BJ (cell line): ENCODE results near the gene ASAP2. TPM values are rescaled to one million over a fixed set of nuclear protein-coding genes. Genes with fewer than 3 reads are reported as not detected.

ENCODE experiments used
- CTCF ChIA-PET: fragments of 350-600 bp; formaldehyde crosslinking; extraction: SDS; loops from one replicate; lab custom pipeline; 2021; ENCODE audit warnings: antibody characterized with exemption, inconsistent platforms; lab: Yijun Ruan, JAX
- POLR2A ChIA-PET: fragments of 300-600 bp; sonication (Branson Sonifier 250); formaldehyde crosslinking; extraction: SDS; loops from one replicate; lab custom pipeline; 2021; ENCODE audit warnings: antibody characterized with exemption; lab: Charles Lee
- DNase-seq: peaks from one replicate; pipeline ENCODE4 v3.0.0-alpha.2; 2011; ENCODE audit warnings: low read depth
- H3K27me3 ChIP-seq: 2 replicates; pipeline ENCODE4 v1.6.0; 2011; ENCODE audit warnings: low read length; ENCODE audit not compliant: control insufficient read depth, insufficient read depth
- H3K36me3 ChIP-seq: 2 replicates; pipeline ENCODE4 v1.5.1; 2011; ENCODE audit warnings: low read length; ENCODE audit not compliant: control insufficient read depth, insufficient read depth
- H3K4me3 ChIP-seq: 2 replicates; pipeline ENCODE4 v1.5.1; 2011; ENCODE audit warnings: low read depth, mild to moderate bottlenecking, control low read depth, low read length
- CTCF ChIP-seq: IDR thresholded peaks from 2 replicates; pipeline ENCODE4 v1.5.1; 2011; ENCODE audit warnings: low read depth, mild to moderate bottlenecking, control low read depth, inconsistent platforms, low read length, moderate library complexity; ENCODE audit not compliant: insufficient read depth
- polyA plus RNA-seq: library from polyadenylated mRNA; depleted of rRNA; stranded (reverse); fragments of >200 nt; gene quantifications from 2 replicates; pipeline ENCODE4 v1.2.3, GENCODE V29; 2011

Gene ASAP2
- polyA plus RNA-seq, 1 experiment: 14.1 TPM

GRCh38 chr2:9282128-9283112 lies 75.8 kb downstream of the ASAP2 start:
- H3K36me3 ChIP-seq: 0 out of 2 replicates have a peak, but pooled peaks cover 1% of the 10 kb centered on the region
- H3K4me3 ChIP-seq: no peak overlapping the region
- no peaks in the 10 kb centered on the region for H3K27me3 ChIP-seq
- POLR2A ChIA-PET: no interaction called here
- CTCF ChIA-PET: interaction anchor here (2.9 kb wide), 1 partner anchor 9 kb away, joined by 8 read pairs; no protein-coding TSS in a partner anchor
- DNase-seq: no peak
- no peak for TF ChIP-seq CTCF

- 0 out of 2 replicates have a peak, but pooled peaks cover 1% of the 10 kb centered on the region for H3K36me3 ChIP-seq
These were observed 78.1 kb downstream of the ASAP2 start for GRCh38 chr2:9284521-9285297.

GRCh38 chr2:9285385-9285920 lies 78.8 kb downstream of the ASAP2 start:
- Histone ChIP-seq H3K4me3 (no peak overlapping the region), H3K27me3 (no peaks in the 10 kb centered on the region), H3K36me3 (0 out of 2 replicates have a peak, but pooled peaks cover 1% of the 10 kb centered on the region)
- no peak for DNase-seq
- ChIA-PET POLR2A (no interaction called here), CTCF (interaction anchor here (0.6 to 1.3 kb wide), 4 partner anchors 38 to 596 kb away, joined by 3 to 5 read pairs (median 4); partner anchors contain the start of gene ASAP2)
- TF ChIP-seq CTCF: no peak

More at GRCh38 chr2:9284521-9285297, 78.1 kb downstream of the ASAP2 start:
- DNase-seq: no peak
- TF ChIP-seq CTCF: no peak
- CTCF ChIA-PET: interaction anchor here (2.9 kb wide), 1 partner anchor 11 kb away, joined by 8 read pairs; no protein-coding TSS in a partner anchor
- POLR2A ChIA-PET: interaction anchor here (0.5 kb wide), 1 partner anchor 14 kb away, joined by 4 read pairs; no protein-coding TSS in a partner anchor
- H3K4me3 ChIP-seq: no peak overlapping the region
- no peaks in the 10 kb centered on the region for H3K27me3 ChIP-seq

GRCh38 chr2:9285921-9286320 lies 79.3 kb downstream of the ASAP2 start:
- Histone ChIP-seq H3K4me3 (no peak overlapping the region), H3K27me3 (no peaks in the 10 kb centered on the region), H3K36me3 (0 out of 2 replicates have a peak, but pooled peaks cover 1% of the 10 kb centered on the region)
- ChIA-PET CTCF (interaction anchor here (0.6 to 1.7 kb wide), 7 partner anchors 10 to 595 kb away, joined by 3 to 7 read pairs (median 4); partner anchors contain the start of gene ASAP2), POLR2A (no interaction called here)
- TF ChIP-seq CTCF: no peak
- no peak for DNase-seq
